Activated gamma-delta T cell (primary cell): ENCODE results near the gene CRACR2A.

Experiments used
- DNase-seq: peaks from one replicate; lab custom pipeline; 2025; lab: John Stamatoyannopoulos, UW

Gene CRACR2A

DNA sequence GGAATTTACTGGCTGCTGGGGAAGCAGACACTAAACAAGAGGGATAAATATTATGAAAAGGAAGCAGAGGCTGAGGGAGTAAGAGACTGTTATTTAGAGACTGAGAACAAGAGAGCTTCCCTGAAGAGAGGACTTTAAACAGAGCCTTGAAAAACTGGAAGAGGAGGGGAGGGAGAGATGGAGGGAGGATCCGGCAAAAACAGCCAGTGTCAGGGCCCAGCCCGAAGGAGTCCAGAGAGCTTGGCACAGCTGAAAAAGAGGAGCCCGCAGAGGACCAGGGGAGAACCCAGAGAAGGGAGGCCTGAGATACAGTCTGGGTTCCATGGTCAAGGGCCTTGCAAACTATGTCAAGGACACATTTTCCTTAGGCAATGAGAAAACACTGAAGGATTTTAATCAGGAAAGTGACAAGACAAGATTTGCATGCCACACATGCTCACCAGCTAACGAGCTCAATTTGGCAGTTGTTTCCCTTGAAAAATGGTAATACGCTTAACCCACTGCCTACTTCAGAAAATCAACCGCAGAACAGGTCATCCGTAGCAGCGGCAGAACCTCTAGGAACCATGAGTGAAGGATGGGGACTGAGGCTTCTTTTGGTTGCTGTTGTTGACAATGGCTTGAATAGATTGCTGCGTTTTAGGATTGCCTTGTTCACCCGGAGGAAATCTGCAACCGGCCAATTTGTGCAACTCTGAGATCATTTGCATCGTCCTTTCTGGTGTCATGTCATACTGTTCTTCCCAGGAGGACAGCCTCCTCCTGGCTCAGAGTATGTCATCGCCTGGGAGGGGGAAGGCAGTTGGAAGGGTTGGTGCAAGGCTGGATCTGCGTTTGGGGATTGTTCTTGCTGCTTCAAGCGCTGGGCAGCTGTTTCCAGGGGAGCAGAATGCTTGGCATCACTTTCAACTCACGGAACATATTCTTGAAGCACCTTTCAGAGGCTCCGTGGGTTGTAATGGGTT, 153.7 kb downstream of the CRACR2A start:
- DNase-seq = no peak

- no peak for DNase-seq
Observed at GRCh38 chr12:3597526-3598210, 155.2 kb downstream of the CRACR2A start.

DNA sequence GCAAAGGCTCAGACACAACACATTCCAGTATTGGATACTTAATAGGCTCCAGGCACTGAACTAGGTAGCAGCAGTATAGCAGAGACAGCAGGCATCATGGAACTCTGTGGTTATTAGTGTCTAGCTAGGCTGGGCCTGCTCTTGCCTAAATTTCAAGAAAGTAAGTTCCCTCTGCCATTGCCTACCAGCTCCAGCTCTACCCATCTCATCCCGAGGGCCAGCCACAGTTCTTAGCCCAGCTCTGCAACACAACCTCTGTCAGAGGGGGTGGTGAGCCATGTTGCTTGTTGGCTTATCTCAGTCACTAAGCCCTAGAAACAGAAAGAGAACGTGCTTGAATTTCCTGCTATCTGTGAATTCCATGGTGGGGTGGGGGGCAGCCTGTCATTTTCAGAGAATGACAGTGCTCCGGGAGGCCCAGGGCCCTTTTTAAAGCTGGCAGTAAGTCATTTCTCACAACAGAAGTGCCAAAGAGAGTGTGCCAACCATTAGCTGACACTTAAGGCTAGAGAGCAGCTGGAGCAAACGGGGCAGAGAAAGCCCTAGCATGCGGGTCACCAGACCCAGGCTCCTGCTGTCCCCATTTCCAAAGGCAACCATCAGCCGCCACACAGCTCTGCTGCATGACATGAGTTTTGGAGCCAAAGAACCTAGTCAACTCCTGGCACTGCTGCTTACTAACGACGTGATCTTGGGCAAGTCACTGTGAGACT, 156.1 kb downstream of the CRACR2A start:
- no peak for DNase-seq

DNA sequence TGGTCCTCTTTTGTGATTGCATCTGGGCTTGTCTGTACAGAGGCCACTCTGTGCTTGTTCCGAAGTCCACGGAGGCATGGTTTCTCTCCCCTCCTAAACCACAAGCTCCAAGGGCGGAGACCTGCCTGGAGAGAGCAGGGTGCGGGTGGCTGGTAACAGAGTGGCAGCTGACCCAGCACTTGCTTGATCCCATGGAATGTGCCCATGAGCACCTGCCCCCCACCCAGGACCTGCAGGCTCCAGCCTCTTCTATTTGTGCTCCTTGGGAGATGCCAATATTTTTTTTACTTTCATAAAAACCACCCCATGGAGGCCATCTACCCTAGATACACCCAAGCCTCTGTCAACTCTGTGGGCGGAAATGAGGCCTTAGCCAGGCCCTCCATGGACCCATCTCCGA, 157.2 kb downstream of the CRACR2A start:
- DNase-seq = no peak

- no peak for DNase-seq
Observed at GRCh38 chr12:3594966-3595365, 157.9 kb downstream of the CRACR2A start.

GRCh38 chr12:3593906-3594483, 158.9 kb downstream of the CRACR2A start:
- no peak for DNase-seq

- DNase-seq = no peak
Observed at GRCh38 chr12:3592856-3593625, 159.9 kb downstream of the CRACR2A start.

DNA sequence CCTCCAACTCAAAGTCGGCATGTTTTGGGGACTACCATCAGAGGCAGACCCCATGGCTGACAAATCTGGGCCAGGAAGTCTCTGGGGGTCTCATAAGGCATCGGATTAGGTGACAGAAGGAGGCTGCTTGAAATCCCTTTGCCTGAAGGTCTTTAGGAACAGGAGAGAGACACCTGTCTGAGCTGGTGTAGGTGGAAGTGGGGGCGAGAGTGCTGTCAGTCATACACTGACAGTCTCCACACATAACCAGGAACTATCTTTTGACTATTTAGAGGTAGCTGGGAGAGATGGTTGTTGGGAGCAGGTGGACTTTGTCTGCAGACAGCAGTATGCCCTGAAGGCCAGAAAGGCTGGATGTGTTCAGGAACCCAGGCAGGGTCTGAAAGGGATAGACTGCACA, 163.2 kb downstream of the CRACR2A start:
- no peak for DNase-seq

DNA sequence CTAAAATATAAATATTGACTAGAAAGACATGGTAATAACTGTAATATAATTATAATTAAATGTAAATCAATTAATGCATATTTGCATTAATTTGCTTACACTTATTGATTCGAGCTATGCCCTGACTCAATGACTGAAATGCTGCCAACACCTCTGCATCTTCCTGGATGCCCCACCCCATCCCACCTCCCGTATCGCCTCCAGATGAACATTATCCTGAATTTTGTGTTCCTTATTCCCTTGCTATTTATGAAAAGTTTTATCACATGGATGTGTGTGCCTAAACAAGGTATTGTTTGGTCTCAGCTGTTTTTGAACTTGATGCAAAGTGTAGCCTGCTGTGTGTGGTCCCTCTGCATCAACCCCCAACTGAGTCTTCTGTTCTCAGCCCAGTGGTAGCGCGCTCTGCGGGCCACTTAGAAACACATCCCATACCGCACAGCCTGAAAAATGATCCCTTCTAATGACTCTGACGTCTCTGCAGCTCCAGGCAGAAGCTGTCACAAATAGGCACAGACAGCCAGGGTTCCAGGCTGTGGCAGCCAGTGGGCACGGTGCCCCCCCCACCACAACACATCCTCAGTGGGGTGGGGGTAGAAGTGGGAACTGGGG, 165.4 kb downstream of the CRACR2A start:
- no peak for DNase-seq

DNA sequence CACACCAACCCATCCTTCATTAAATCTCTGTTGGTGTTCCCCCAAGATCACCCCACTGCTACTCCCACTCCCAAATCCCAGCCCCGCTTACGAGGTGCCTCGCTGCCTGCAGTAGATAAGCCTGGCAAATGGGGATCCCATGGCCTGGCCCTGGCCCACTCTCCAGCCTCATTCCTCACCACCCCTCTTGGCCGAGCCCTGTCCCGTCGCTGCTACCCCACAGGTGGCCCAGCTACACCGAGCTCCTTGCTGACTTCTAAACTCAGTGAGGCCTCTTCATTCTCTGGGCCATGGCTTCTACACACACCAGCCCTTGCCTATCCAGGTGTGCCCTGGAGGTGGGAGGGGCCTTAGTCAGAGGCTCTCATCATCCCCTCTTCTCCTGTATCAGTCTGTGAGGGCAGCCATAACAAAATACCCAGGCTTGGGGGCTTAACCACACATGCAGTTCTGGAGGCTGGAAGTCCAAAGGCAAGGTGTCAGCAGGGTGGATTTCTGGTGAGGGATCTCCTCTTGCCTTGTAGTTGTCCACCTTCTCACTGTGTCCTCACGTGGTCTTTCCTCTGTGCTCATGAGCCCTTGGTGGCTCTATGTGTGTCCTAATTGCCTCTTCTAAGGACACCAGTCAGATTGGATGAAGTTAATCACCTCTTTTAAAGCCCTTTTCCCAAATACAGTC, 169.1 kb downstream of the CRACR2A start:
- no peak for DNase-seq

DNA sequence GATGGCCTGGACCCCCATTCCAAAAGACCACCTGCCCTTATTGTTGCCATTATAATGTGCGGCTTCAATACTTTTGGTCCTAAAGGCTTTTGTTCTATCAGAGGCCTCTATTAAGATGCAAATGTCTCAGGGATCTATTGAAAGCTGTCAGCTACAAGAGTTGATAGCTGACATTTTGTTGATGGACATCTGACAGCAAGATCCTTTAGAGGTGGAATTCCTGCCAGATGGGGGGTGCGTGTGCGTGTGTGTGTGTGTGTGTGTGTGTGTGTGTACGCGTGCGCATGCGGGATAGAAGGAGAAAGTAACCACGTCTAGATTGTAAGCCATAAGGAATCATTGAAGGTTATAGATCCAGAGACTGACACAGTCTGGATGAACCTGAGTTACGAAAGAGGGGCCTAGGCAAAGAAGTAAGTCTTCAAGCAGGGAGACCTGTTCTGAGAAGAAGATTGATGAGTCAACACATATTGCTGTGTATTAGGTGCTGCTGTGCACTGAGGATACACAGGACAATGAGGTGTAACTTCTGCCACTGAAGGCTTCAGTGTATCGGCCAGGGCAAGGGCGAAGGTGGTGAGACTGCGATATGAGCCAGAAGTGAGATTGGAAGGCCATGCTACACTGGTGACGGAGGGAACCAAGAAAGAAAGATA, 172.7 kb downstream of the CRACR2A start:
- DNase-seq = no peak

DNA sequence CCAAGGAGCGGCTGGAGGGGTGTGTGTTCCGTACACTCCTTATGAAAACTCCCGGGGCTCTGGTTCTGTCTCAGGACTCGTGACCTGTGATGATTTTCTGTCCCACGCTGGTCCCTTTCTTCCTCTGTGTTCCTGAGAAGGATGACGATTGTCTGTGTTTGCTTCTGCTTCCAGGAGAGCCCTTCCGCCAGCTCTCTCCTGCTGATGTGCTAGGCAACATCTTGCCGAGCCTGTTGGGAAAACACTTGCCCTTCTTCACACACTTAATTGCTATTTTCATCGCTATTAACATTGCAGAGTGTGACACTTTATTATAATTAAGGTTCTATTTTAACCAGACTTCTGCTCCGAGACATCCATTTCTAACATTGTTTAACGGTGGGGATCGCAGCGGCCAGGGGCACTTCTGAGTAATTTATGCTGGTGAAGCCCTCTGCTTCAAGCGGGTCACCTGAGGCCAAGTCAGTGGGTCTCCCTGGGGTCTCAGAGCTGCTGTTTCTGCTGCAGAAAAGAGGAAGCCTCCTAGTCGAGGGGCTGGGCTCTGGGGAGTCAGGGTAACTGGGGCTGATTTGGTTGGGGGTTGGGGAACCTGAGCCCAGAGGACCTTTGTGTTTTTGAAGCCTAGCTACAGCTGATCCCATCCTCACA, 173.3 kb downstream of the CRACR2A start:
- DNase-seq = no peak

DNA sequence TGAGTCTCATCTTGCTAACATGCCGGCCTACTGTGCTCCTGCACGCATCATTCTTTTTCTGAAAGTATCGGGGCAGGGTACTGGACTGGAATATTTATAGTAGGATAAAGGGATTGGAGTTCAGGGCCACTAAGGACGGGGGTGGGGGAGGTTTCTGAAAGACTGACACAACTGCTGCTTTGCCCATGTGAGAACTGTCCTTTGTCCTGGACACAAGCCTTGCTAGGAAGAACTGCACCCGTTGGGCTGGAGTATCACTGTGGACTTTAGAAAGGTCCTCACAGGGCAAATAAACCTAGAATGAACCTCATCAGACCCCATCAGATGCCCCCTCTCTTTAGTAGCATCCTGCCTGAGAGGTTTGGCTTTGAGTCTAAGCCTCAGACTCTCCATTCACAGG, 174.4 kb downstream of the CRACR2A start:
- no peak for DNase-seq

- DNase-seq = no peak
Observed at GRCh38 chr12:3576891-3577290, 176.0 kb downstream of the CRACR2A start.

- DNase-seq = no peak
Observed at GRCh38 chr12:3574986-3575385, 177.9 kb downstream of the CRACR2A start.

DNA sequence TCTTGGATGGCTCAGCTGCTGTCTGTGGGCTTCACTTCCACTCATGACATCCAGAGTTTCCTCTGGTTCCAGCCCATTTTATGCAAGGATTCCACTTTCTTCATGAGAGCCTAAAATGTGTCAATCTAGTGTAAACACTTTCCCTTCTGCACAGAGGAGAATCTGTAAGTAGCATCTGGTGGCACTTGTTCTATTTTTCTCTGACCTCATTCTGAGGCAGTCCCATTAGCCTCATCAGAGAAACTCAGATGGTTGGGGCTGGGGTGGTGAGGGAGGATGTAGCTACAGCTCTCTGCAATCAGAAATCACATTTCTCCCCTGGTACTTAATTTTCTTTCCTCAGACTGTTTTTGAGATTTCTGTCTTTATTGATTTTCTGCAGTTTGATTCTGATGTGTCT, 180.3 kb downstream of the CRACR2A start:
- DNase-seq = no peak

DNA sequence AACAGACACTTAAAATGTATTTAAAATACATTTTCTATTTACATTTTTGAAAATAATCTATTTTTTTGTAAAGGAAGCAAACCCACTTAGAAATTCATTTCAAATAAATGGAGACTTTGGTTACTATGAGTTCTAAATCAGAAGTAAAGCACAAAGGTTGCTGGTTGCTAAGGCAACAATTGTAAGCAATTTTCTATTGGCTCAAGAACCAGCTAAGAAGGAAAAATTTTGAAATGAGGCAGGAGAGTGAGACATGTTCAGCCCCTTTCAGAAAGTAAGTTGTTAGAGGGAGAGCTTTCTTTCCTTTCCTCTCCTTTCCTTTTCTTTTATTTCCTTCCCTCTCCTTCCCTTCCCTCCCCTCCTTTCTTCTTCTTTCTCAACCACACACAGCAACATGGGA, 181.2 kb downstream of the CRACR2A start:
- no peak for DNase-seq

- no peak for DNase-seq
Observed at GRCh38 chr12:3571323-3571722, 181.6 kb downstream of the CRACR2A start.

DNA sequence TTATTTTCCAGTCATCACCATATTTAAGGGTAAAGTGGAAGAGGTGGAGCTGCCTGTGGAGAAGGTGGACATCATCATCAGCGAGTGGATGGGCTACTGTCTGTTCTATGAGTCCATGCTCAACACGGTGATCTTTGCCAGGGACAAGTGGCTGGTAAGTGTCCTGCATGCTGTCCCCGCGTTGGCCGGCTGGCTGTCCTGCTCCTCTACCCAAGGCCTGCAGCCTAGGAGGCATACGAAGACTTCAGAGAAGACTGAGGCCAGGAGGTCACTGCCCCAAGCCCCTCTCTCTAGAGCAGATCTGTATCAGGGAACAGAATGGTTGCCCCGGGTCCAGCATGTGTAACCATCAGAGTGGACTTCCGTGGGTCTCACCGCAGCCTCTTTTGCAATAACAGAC, 184.2 kb downstream of the CRACR2A start:
- DNase-seq = no peak
